ENCODE measurements around the gene TMEM175. TPM values are rescaled to one million over a fixed set of nuclear protein-coding genes. Genes with fewer than 3 reads are reported as not detected.

TMEM175 gene
- total and polyA plus RNA-seq, 9 donors: 10.6 to 28.4 (median 21.2) TPM

DNA sequence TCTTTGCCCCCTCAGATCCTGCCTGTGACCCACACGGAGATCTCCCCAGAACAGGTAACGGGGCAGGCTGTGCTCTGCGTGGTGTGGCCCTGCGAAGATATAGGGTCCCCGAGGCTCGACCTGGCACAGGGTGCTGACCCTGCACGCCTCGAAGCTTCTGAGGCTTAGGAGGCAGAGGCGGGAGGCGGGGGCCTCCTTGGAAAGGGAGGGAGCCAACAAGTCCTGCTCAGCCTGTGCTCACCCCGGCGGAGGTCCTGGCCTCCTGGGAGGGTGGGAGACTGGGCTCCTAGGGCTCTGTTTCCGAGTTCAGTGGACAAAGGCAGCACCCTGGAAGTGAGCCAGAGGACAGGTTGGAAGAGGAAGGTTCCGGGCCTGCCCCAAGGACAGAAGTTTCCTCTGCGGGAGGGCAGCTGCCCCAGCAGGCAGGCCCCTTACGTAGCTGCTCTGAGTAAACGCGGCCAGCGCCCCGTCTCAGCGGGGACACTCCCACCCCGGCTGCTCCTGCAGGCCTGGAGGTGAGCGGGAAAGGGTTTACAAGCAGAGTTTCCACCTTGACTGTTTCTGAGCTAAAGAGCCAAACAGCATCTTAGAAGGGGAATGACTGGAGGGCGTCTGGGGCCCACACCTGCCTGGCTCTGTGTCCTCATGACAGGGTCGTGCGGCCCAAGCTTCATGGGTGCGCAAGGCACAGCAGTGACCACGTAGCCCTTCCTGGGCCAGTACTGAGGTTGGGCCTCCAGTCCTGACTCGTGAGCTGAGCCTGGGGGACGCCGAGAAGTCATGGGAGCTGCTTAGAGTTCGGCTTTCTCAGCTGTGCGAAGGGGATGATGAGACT, 16.1 kb downstream of the TMEM175 start:
- H3K9me3 ChIP-seq: no peaks in the 10 kb centered on the region
- H3K36me3 ChIP-seq: no peaks in the 10 kb centered on the region
- no peak overlapping the region for H3K4me3 ChIP-seq
- H3K4me1 ChIP-seq (ENCODE audit: insufficient read depth): no peaks in the 10 kb centered on the region
- peak in 2 of 5 donors; percentile 15 to 20 for DNase-seq
- TF ChIP-seq, protein P1, sequence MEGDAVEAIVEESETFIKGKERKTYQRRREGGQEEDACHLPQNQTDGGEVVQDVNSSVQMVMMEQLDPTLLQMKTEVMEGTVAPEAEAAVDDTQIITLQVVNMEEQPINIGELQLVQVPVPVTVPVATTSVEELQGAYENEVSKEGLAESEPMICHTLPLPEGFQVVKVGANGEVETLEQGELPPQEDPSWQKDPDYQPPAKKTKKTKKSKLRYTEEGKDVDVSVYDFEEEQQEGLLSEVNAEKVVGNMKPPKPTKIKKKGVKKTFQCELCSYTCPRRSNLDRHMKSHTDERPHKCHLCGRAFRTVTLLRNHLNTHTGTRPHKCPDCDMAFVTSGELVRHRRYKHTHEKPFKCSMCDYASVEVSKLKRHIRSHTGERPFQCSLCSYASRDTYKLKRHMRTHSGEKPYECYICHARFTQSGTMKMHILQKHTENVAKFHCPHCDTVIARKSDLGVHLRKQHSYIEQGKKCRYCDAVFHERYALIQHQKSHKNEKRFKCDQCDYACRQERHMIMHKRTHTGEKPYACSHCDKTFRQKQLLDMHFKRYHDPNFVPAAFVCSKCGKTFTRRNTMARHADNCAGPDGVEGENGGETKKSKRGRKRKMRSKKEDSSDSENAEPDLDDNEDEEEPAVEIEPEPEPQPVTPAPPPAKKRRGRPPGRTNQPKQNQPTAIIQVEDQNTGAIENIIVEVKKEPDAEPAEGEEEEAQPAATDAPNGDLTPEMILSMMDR (IDR thresholded peaks at IDR 0.05): no peak
- H3K27me3 ChIP-seq: no peaks in the 10 kb centered on the region
- intact Hi-C loops (cut with DNase I): no loop called here
- H3K27ac ChIP-seq: no peak overlapping the region
- 75 to 83% (median 80%) methylated on average over 33 of the region's 33 CpGs for WGBS, 3 donors

- Histone ChIP-seq H3K36me3 (no peaks in the 10 kb centered on the region), H3K4me3 (no peak overlapping the region), H3K4me1 (ENCODE audit: insufficient read depth) (no peaks in the 10 kb centered on the region), H3K27me3 (no peaks in the 10 kb centered on the region), H3K27ac (no peak overlapping the region), H3K9me3 (no peaks in the 10 kb centered on the region)
- 87 to 90% (median 90%) methylated on average over 13 of the region's 13 CpGs for WGBS, 3 donors
- no peak for DNase-seq
- TF ChIP-seq EP300 (IDR thresholded peaks at IDR 0.05): no peak
- TF ChIP-seq POLR2A (IDR thresholded peaks at IDR 0.05): no peak
- TF ChIP-seq, protein P1 (IDR thresholded peaks at IDR 0.05): no peak
- intact Hi-C loops (cut with DNase I): no loop called here
These were observed 16.7 kb downstream of the TMEM175 start for GRCh38 chr4:948936-949300.

DNA sequence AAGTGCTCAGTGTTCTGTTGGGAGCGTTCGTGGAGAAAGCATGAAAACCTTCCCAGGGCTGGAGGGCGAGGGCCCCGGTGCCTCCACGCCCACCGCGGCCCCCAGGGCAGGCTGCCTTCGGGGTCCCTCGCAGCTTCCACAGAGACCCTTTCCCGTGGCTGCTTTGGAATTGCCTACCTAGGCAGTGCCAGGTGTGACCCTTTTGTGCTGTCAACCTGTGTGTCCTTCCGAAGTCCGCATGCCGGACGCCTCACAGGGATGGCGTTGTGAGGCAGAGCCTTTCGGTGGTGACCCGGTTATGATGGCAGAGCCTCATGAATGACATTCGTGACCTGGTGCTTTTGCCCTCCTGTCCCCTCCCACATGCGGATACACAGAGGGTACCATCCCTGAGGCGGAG, 17.4 kb downstream of the TMEM175 start:
- Histone ChIP-seq H3K27ac (no peak overlapping the region), H3K9me3 (no peaks in the 10 kb centered on the region), H3K36me3 (no peaks in the 10 kb centered on the region), H3K4me1 (ENCODE audit: insufficient read depth) (no peaks in the 10 kb centered on the region), H3K4me3 (no peak overlapping the region), H3K27me3 (no peaks in the 10 kb centered on the region)
- DNase-seq: no peak
- TF ChIP-seq POLR2A (IDR thresholded peaks at IDR 0.05) (no peak), EP300 (IDR thresholded peaks at IDR 0.05) (no peak)
- TF ChIP-seq, protein P1 (IDR thresholded peaks at IDR 0.05): no peak
- WGBS, 3 donors: 89 to 95% (median 90%) methylated on average over 20 of the region's 20 CpGs
- intact Hi-C loops (cut with DNase I): no loop called here

GRCh38 chr4:950136-951020, 18.1 kb downstream of the TMEM175 start:
- H3K9me3 ChIP-seq: no peaks in the 10 kb centered on the region
- no peaks in the 10 kb centered on the region for H3K4me1 ChIP-seq (ENCODE audit: insufficient read depth)
- intact Hi-C loops (cut with DNase I): no loop called here
- no peaks in the 10 kb centered on the region for H3K36me3 ChIP-seq
- WGBS, 3 donors: 88 to 90% (median 89%) methylated on average over 30 of the region's 30 CpGs
- H3K4me3 ChIP-seq: no peak overlapping the region
- H3K27ac ChIP-seq: no peak overlapping the region
- no peak for TF ChIP-seq EP300 (IDR thresholded peaks at IDR 0.05)
- no peak for TF ChIP-seq POLR2A (IDR thresholded peaks at IDR 0.05)
- TF ChIP-seq, protein P1 (IDR thresholded peaks at IDR 0.05): no peak
- no peak for DNase-seq
- no peaks in the 10 kb centered on the region for H3K27me3 ChIP-seq
